PFSK-1 (cell line): ENCODE data around the gene CD33.

ENCODE experiments used
- POLR2AphosphoS5 ChIP-seq: IDR thresholded peaks from 2 replicates; pipeline ENCODE4 v1.6.1; 2012; ENCODE audit warnings: low read depth, mild to moderate bottlenecking, control low read depth, low read length, moderate library complexity
- TAF1 ChIP-seq: IDR thresholded peaks from 2 replicates; pipeline ENCODE4 v1.6.1; 2012; ENCODE audit warnings: low read length, control low read depth, borderline replicate concordance; ENCODE audit not compliant: insufficient read depth

DNA sequence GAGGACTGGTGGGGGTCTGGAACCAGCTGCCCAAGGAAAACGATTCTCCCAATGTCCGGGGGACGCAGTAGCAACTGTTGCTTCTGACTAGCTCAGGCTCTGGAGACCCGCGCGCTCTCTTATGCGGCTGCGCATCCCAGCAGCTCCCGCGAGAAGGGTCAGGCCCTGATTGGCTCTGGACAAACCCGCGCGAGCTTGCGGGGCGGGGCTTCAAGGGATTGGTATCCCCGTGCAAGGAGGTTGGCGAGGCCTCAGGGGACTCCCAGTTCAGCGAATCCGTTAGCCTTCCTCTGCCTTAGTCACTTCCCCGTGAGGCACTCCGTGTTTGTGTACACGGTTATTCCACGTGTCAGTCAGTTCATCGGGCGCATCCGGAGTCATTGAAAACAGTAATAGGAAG, 46.2 kb downstream of the CD33 start:
- TF ChIP-seq POLR2AphosphoS5 (no peak), TAF1 (no peak)
